IMR-90 (cell line): ENCODE data around the gene OR5B21. TPM values are rescaled to one million over a fixed set of nuclear protein-coding genes. Genes with fewer than 3 reads are reported as not detected.

Source experiments
- ATAC-seq: fragments of 200-7000 bp; cut with Tn5 transposase; 2 replicates; pipeline ENCODE4 v1.9.1; 2020; ENCODE audit warnings: low read depth, mild to moderate bottlenecking, moderate library complexity
- BruUV-seq: library from RNA; stranded (reverse); fragments of 400-500 nt; replicated peaks from 2 replicates; lab custom pipeline; 2021; lab: Mats Ljungman, UMichigan
- CTCF ChIA-PET: fragments of 300-600 bp; formaldehyde crosslinking; extraction: SDS; loops from one replicate; lab custom pipeline; 2021; ENCODE audit warnings: antibody characterized with exemption; lab: Yijun Ruan, JAX
- POLR2A ChIA-PET: fragments of 300-600 bp; sonication (Branson Sonifier 250); formaldehyde crosslinking; loops from one replicate; lab custom pipeline; 2022; ENCODE audit warnings: antibody characterized with exemption; ENCODE audit not compliant: unreplicated experiment; lab: Charles Lee
- DNase-seq: peaks from one replicate; pipeline ENCODE4 v3.0.0; 2013
- H2AFZ ChIP-seq: replicated peaks from 2 replicates; pipeline ENCODE3; 2013; ENCODE audit warnings: low read length, mild to moderate bottlenecking; ENCODE audit not compliant: poor library complexity
- H2AK5ac ChIP-seq: 2 replicates; pipeline ENCODE4 v1.6.1; 2013; ENCODE audit warnings: low read depth, low read length, inconsistent platforms
- H2AK9ac ChIP-seq: replicated peaks from 2 replicates; pipeline ENCODE3; 2013; ENCODE audit warnings: mild to moderate bottlenecking, low read depth, low read length, moderate library complexity; ENCODE audit not compliant: poor library complexity
- H2BK120ac ChIP-seq: 2 replicates; pipeline ENCODE4 v1.6.1; 2013; ENCODE audit warnings: low read depth, low read length, inconsistent platforms
- H2BK15ac ChIP-seq: 3 replicates; pipeline ENCODE4 v1.6.1; 2013; ENCODE audit warnings: low read depth, low read length, inconsistent platforms
- H2BK20ac ChIP-seq: 2 replicates; pipeline ENCODE4 v1.6.1; 2013; ENCODE audit warnings: low read depth, mild to moderate bottlenecking, inconsistent platforms, low read length, moderate library complexity
- H2BK5ac ChIP-seq: 2 replicates; pipeline ENCODE4 v1.6.1; 2013; ENCODE audit warnings: mild to moderate bottlenecking, low read depth, low read length, inconsistent platforms; ENCODE audit not compliant: poor library complexity, severe bottlenecking
- H3K14ac ChIP-seq: replicated peaks from 2 replicates; pipeline ENCODE4 v1.6.1; 2013; ENCODE audit warnings: low read depth, low read length, inconsistent platforms
- H3K18ac ChIP-seq: 2 replicates; pipeline ENCODE4 v1.6.1; 2013; ENCODE audit warnings: low read depth, low read length, control low read depth
- H3K23ac ChIP-seq: 2 replicates; pipeline ENCODE4 v1.6.1; 2013; ENCODE audit warnings: low read depth, low read length, inconsistent platforms
- H3K27ac ChIP-seq: 2 replicates; pipeline ENCODE4 v1.5.1; 2013; ENCODE audit warnings: mild to moderate bottlenecking, control low read depth, low read length; ENCODE audit not compliant: insufficient read depth
- H3K27me3 ChIP-seq: 2 replicates; pipeline ENCODE4 v1.6.1; 2013; ENCODE audit warnings: low read length; ENCODE audit not compliant: control insufficient read depth, insufficient read depth
- H3K36me3 ChIP-seq: 2 replicates; pipeline ENCODE4 v1.6.1; 2013; ENCODE audit warnings: low read length, mixed read lengths; ENCODE audit not compliant: control insufficient read depth, insufficient read depth
- H3K4ac ChIP-seq: 2 replicates; pipeline ENCODE4 v1.6.1; 2013; ENCODE audit warnings: low read depth, low read length, inconsistent platforms
- H3K4me1 ChIP-seq: 2 replicates; pipeline ENCODE4 v1.6.1; 2013; ENCODE audit warnings: low read length, mixed read lengths; ENCODE audit not compliant: control insufficient read depth, insufficient read depth
- H3K4me2 ChIP-seq: 2 replicates; pipeline ENCODE4 v1.6.1; 2013; ENCODE audit warnings: low read depth, mild to moderate bottlenecking, control low read depth, low read length, moderate library complexity
- H3K4me3 ChIP-seq: 2 replicates; pipeline ENCODE4 v1.5.1; 2013; ENCODE audit warnings: low read depth, mild to moderate bottlenecking, control low read depth, low read length, moderate library complexity; ENCODE audit not compliant: insufficient read depth
- H3K56ac ChIP-seq: 2 replicates; pipeline ENCODE4 v1.6.1; 2013; ENCODE audit warnings: low read length, inconsistent platforms; ENCODE audit not compliant: insufficient read depth; ENCODE audit errors: extremely low read depth
- H3K79me1 ChIP-seq, 2 experiments: 2 replicates each; pipeline ENCODE4 v1.6.1; 2013; ENCODE audit warnings: low read length in 2 of 2, inconsistent platforms in 1 of 2, low read depth in 1 of 2
- H3K9ac ChIP-seq: 2 replicates; pipeline ENCODE4 v1.6.1; 2013; ENCODE audit warnings: low read depth, low read length, control low read depth
- H3K9me1 ChIP-seq: 2 replicates; pipeline ENCODE4 v1.6.1; 2013; ENCODE audit warnings: low read length, inconsistent platforms; ENCODE audit not compliant: insufficient read depth
- H3K9me3 ChIP-seq: 2 replicates; pipeline ENCODE4 v1.6.1; 2013; ENCODE audit warnings: low read length; ENCODE audit not compliant: control insufficient read depth, insufficient read depth
- H4K20me1 ChIP-seq: 2 replicates; pipeline ENCODE4 v1.6.1; 2013; ENCODE audit warnings: low read length, inconsistent platforms; ENCODE audit not compliant: insufficient read depth
- H4K5ac ChIP-seq: 2 replicates; pipeline ENCODE4 v1.6.1; 2013; ENCODE audit warnings: mild to moderate bottlenecking, low read depth, low read length, control low read depth
- H4K8ac ChIP-seq, 2 experiments: 2 replicates each; pipeline ENCODE4 v1.6.1; 2013; ENCODE audit warnings: low read depth in 2 of 2, low read length in 2 of 2, control low read depth in 1 of 2, inconsistent platforms in 1 of 2
- H4K91ac ChIP-seq: 2 replicates; pipeline ENCODE4 v1.6.1; 2013; ENCODE audit warnings: low read depth, low read length, inconsistent platforms; ENCODE audit not compliant: insufficient read depth
- CTCF ChIP-seq: conservative IDR thresholded peaks from 2 replicates; pipeline ENCODE4 v1.5.1; 2012; ENCODE audit warnings: mild to moderate bottlenecking, low read depth, low read length, improper control_type of control experiment
- POLR2A ChIP-seq: IDR thresholded peaks from 2 replicates; pipeline ENCODE4 v1.6.1; 2012; ENCODE audit warnings: mild to moderate bottlenecking, low read depth, low read length
- RAD21 ChIP-seq: IDR thresholded peaks from 2 replicates; pipeline ENCODE4 v1.6.1; 2012; ENCODE audit warnings: low read length, improper control_type of control experiment
- RFX5 ChIP-seq: IDR thresholded peaks from 2 replicates; pipeline ENCODE4 v1.8.0; 2012; ENCODE audit warnings: low read depth, mild to moderate bottlenecking, low read length, moderate library complexity
- SMC3 ChIP-seq: fragments of 150-350 bp; IDR thresholded peaks from 2 replicates; pipeline ENCODE4 v1.6.1; 2016; ENCODE audit warnings: low read depth, mild to moderate bottlenecking, antibody characterized with exemption, low read length, moderate library complexity
- WGBS, 2 experiments: methylation state at CpG; one replicate each; pipeline versions ENCODE4 v1.1.5 to v1.1.7; 2013; ENCODE audit warnings: missing lambda C conversion rate in 2 of 2; ENCODE audit not compliant: insufficient read length in 1 of 2; ENCODE audit errors: extremely low coverage in 2 of 2; 5-methylcytosine and 5-hydroxymethylcytosine counted together
- dilution Hi-C: fragments of 300-500 bp; cut with HindIII; formaldehyde crosslinking; loops from one replicate; pipeline ENCODE4 v1.14.3; 2018; ENCODE audit warnings: low sequenced_read_pairs; ENCODE audit not compliant: unreplicated experiment
- in situ Hi-C: fragments of 300-500 bp; cut with MboI; formaldehyde crosslinking; loops from 3 replicates; pipeline ENCODE4 v1.14.3; 2019; ENCODE audit warnings: low sequenced_read_pairs, inconsistent platforms, mixed read lengths
- intact Hi-C: fragments of 100-400 bp; cut with micrococcal nuclease; formaldehyde crosslinking; loops from 2 replicates; pipeline ENCODE4 v1.10.0; 2022
- polyA plus RNA-seq, 3 experiments: library from polyadenylated mRNA; depleted of rRNA; stranded (reverse); fragments of >200 nt; gene quantifications; 2 replicates each; pipeline ENCODE4 v1.2.3, GENCODE V29; 2012; ENCODE audit warnings: low replicate concordance in 1 of 3
- total RNA-seq: library from RNA; depleted of rRNA; stranded (reverse); fragments of >200 nt; gene quantifications from 2 replicates; pipeline ENCODE4 v1.2.3, GENCODE V29; 2012

Gene OR5B21
- total and polyA plus RNA-seq, 2 of the 4 experiments (the other 2 are of a cell fraction): not detected

GRCh38 chr11:58503361-58503856, 4.5 kb downstream of the OR5B21 start:
- Histone ChIP-seq H2AK9ac (no peak overlapping the region), H3K36me3 (no peaks in the 10 kb centered on the region), H2AK5ac (peak overlapping the region; percentile 36; the same call in 1 of the 2 replicates), H4K91ac (peak overlapping the region; percentile 69), H3K9me1 (peaks cover 2% of the 10 kb centered on the region; the same call in 1 of the 2 replicates), H3K14ac (peak overlapping the region; percentile 34; the same call in 1 of the 2 replicates), H2BK120ac (peak overlapping the region; percentile 67; the same call in 1 of the 2 replicates), H3K9me3 (no peaks in the 10 kb centered on the region), H3K4me3 (no peak overlapping the region), H3K27ac (no peak overlapping the region), H2AFZ (no peak overlapping the region), H4K20me1 (no peaks in the 10 kb centered on the region), H4K8ac (peak overlapping the region; percentile 43 to 47; a peak in 1 of 4 replicates), H3K4ac (peak overlapping the region; percentile 57; the same call in 1 of the 2 replicates), H3K18ac (peak overlapping the region; percentile 47; the same call in 1 of the 2 replicates), H2BK15ac (peak overlapping the region; percentile 47; the same call in 1 of the 3 replicates), H3K79me1 (no peaks in the 10 kb centered on the region), H3K4me2 (no peak overlapping the region), H3K27me3 (no peaks in the 10 kb centered on the region), H3K9ac (no peak overlapping the region), H3K23ac (no peak overlapping the region), H3K56ac (no peak overlapping the region), H3K4me1 (peaks cover 1% of the 10 kb centered on the region; the same call in 1 of the 2 replicates), H4K5ac (no peak overlapping the region; the same call in 1 of the 2 replicates), H2BK20ac (peak overlapping the region; percentile 62), H2BK5ac (peak overlapping the region; percentile 24)
- intact Hi-C loops (no loop called here), dilution Hi-C loops (no loop called here), in situ Hi-C loops (loop anchor here (25.0 kb wide), 1 partner anchor 1016 kb away; no protein-coding TSS in a partner anchor)
- TF ChIP-seq SMC3 (no peak), RAD21 (no peak), RFX5 (no peak), POLR2A (no peak), CTCF (no peak)
- no peak for ATAC-seq
- BruUV-seq: no TSS peak
- peak; percentile 61 for DNase-seq
- WGBS, 2 experiments: no CpG with 5 or more reads among the region's 4 CpGs
- CTCF ChIA-PET: interaction anchor here (1.1 kb wide), 1 partner anchor 9 kb away, joined by 3 read pairs; no protein-coding TSS in a partner anchor
- POLR2A ChIA-PET: no interaction called here
